Mammary epithelial cell (primary cell): ENCODE measurements around the gene HOMEZ.

ENCODE experiments used
- CTCF ChIP-seq, 2 donors: IDR thresholded peaks in 1 of 2; conservative IDR thresholded peaks in 1 of 2; 2 replicates each; pipeline ENCODE4 v1.5.1; 2011 to 2012; ENCODE audit warnings: inconsistent platforms in 2 of 2, low read length in 2 of 2, mild to moderate bottlenecking in 2 of 2, control low read depth in 1 of 2, low read depth in 1 of 2; ENCODE audit not compliant: insufficient read depth in 1 of 2; ENCODE audit errors: extremely low read depth in 1 of 2
- EZH2 ChIP-seq: IDR thresholded peaks from 2 replicates; pipeline ENCODE4 v1.6.1; 2012; ENCODE audit warnings: low read length, inconsistent platforms, borderline replicate concordance

- TF ChIP-seq CTCF (conservative IDR thresholded peaks at IDR 0.05 in 1 of 2, IDR thresholded peaks at IDR 0.05 in 1 of 2; ENCODE audit: extremely low read depth in 1 of 2, insufficient read depth in 1 of 2, low read depth in 1 of 2, low read length in 2 of 2) (no peak), EZH2 (no peak)
These were observed 38.0 kb upstream of the HOMEZ start for GRCh38 chr14:23323838-23324454.
